Measurements from ENCODE around the gene NAPSA.

The NAPSA gene

GRCh38 chr19:50322234-50322633 lies 43.2 kb downstream of the NAPSA start:
- ATAC-seq (no peak), DNase-seq (ENCODE audit: low spot score in 2 of 2) (no peak)
- Mint-ChIP-seq H3K4me1 (peaks cover 27% of the 10 kb centered on the region), H3K36me3 (peaks cover 24% of the 10 kb centered on the region), H3K27ac (no peak overlapping the region), H3K9me3 (no peaks in the 10 kb centered on the region), H3K4me3 (no peak overlapping the region)

- DNase-seq (ENCODE audit: low spot score in 2 of 2), result no peak
- H3K4me3 Mint-ChIP-seq, result no peak overlapping the region
- H3K4me1 Mint-ChIP-seq, result peaks cover 23% of the 10 kb centered on the region
- no peak overlapping the region for H3K27ac Mint-ChIP-seq
- no peaks in the 10 kb centered on the region for H3K9me3 Mint-ChIP-seq
- ATAC-seq, result no peak
- H3K36me3 Mint-ChIP-seq, result peaks cover 20% of the 10 kb centered on the region
These were observed 43.6 kb downstream of the NAPSA start for GRCh38 chr19:50321831-50322230.

- peaks cover 12% of the 10 kb centered on the region for H3K36me3 Mint-ChIP-seq
- no peaks in the 10 kb centered on the region for H3K9me3 Mint-ChIP-seq
- H3K4me1 Mint-ChIP-seq, result peaks cover 20% of the 10 kb centered on the region
- H3K27ac Mint-ChIP-seq, result no peak overlapping the region
- no peak overlapping the region for H3K4me3 Mint-ChIP-seq
- no peak for DNase-seq (ENCODE audit: low spot score in 2 of 2)
- no peak for ATAC-seq
These were observed 44.8 kb downstream of the NAPSA start for GRCh38 chr19:50320596-50320995.

- H3K4me3 Mint-ChIP-seq, result no peak overlapping the region
- no peaks in the 10 kb centered on the region for H3K9me3 Mint-ChIP-seq
- DNase-seq (ENCODE audit: low spot score in 2 of 2) (no peak), ATAC-seq (no peak)
- peaks cover 20% of the 10 kb centered on the region for H3K4me1 Mint-ChIP-seq
- peaks cover 12% of the 10 kb centered on the region for H3K36me3 Mint-ChIP-seq
- no peak overlapping the region for H3K27ac Mint-ChIP-seq
These were observed 45.4 kb downstream of the NAPSA start for GRCh38 chr19:50320051-50320450.

GRCh38 chr19:50319156-50319555 lies 46.3 kb downstream of the NAPSA start:
- Mint-ChIP-seq H3K9me3 (no peaks in the 10 kb centered on the region), H3K36me3 (peaks cover 7% of the 10 kb centered on the region), H3K4me1 (peaks cover 20% of the 10 kb centered on the region), H3K27ac (no peak overlapping the region), H3K4me3 (no peak overlapping the region)
- ATAC-seq (no peak), DNase-seq (ENCODE audit: low spot score in 2 of 2) (no peak)

- H3K4me3 Mint-ChIP-seq, result no peak overlapping the region
- H3K9me3 Mint-ChIP-seq, result no peaks in the 10 kb centered on the region
- ATAC-seq, result no peak
- no peak for DNase-seq (ENCODE audit: low spot score in 2 of 2)
- H3K27ac Mint-ChIP-seq, result no peak overlapping the region
- peaks cover 6% of the 10 kb centered on the region for H3K36me3 Mint-ChIP-seq
- peaks cover 21% of the 10 kb centered on the region for H3K4me1 Mint-ChIP-seq
These were observed 47.0 kb downstream of the NAPSA start for GRCh38 chr19:50318438-50318837.

- Mint-ChIP-seq H3K9me3 (no peaks in the 10 kb centered on the region), H3K27ac (no peak overlapping the region), H3K36me3 (peaks cover 1% of the 10 kb centered on the region), H3K4me3 (no peak overlapping the region), H3K4me1 (peaks cover 21% of the 10 kb centered on the region)
- DNase-seq (ENCODE audit: low spot score in 2 of 2) (no peak), ATAC-seq (no peak)
These were observed 48.3 kb downstream of the NAPSA start for GRCh38 chr19:50317115-50317514.

GRCh38 chr19:50315773-50316448 lies 49.5 kb downstream of the NAPSA start:
- DNase-seq (ENCODE audit: low spot score in 2 of 2) (no peak), ATAC-seq (peak; percentile 53)
- Mint-ChIP-seq H3K27ac (no peak overlapping the region), H3K4me3 (peak overlapping the region; percentile 24), H3K36me3 (no peaks in the 10 kb centered on the region), H3K4me1 (peaks cover 21% of the 10 kb centered on the region), H3K9me3 (no peaks in the 10 kb centered on the region)

GRCh38 chr19:50314724-50315708 lies 50.4 kb downstream of the NAPSA start:
- H3K9me3 Mint-ChIP-seq, result no peaks in the 10 kb centered on the region
- no peaks in the 10 kb centered on the region for H3K36me3 Mint-ChIP-seq
- DNase-seq (ENCODE audit: low spot score in 2 of 2), result no peak
- no peak overlapping the region for H3K27ac Mint-ChIP-seq
- peak overlapping the region; percentile 24 for H3K4me3 Mint-ChIP-seq
- peaks cover 21% of the 10 kb centered on the region for H3K4me1 Mint-ChIP-seq
- ATAC-seq, result no peak

- H3K36me3 Mint-ChIP-seq, result no peaks in the 10 kb centered on the region
- no peak overlapping the region for H3K27ac Mint-ChIP-seq
- ATAC-seq, result no peak
- H3K4me1 Mint-ChIP-seq, result peaks cover 21% of the 10 kb centered on the region
- H3K9me3 Mint-ChIP-seq, result no peaks in the 10 kb centered on the region
- no peak overlapping the region for H3K4me3 Mint-ChIP-seq
- DNase-seq (ENCODE audit: low spot score in 2 of 2), result no peak
These were observed 51.5 kb downstream of the NAPSA start for GRCh38 chr19:50313812-50314536.

- Mint-ChIP-seq H3K4me3 (no peak overlapping the region), H3K4me1 (peaks cover 21% of the 10 kb centered on the region), H3K27ac (no peak overlapping the region), H3K9me3 (no peaks in the 10 kb centered on the region), H3K36me3 (no peaks in the 10 kb centered on the region)
- DNase-seq (ENCODE audit: low spot score in 2 of 2) (no peak), ATAC-seq (no peak)
These were observed 52.2 kb downstream of the NAPSA start for GRCh38 chr19:50312967-50313811.

- ATAC-seq, result no peak
These were observed 53.5 kb downstream of the NAPSA start for GRCh38 chr19:50311723-50312635.

GRCh38 chr19:50310759-50311465 lies 54.5 kb downstream of the NAPSA start:
- Mint-ChIP-seq H3K9me3 (no peaks in the 10 kb centered on the region), H3K36me3 (no peaks in the 10 kb centered on the region), H3K4me3 (no peak overlapping the region), H3K4me1 (peaks cover 17% of the 10 kb centered on the region), H3K27ac (no peak overlapping the region)
- ATAC-seq, result no peak
- no peak for DNase-seq (ENCODE audit: low spot score in 2 of 2)

More at GRCh38 chr19:50311723-50312635, 53.5 kb downstream of the NAPSA start:
- Mint-ChIP-seq H3K36me3 (no peaks in the 10 kb centered on the region), H3K9me3 (no peaks in the 10 kb centered on the region), H3K4me1 (peaks cover 21% of the 10 kb centered on the region), H3K4me3 (no peak overlapping the region), H3K27ac (no peak overlapping the region)
- DNase-seq (ENCODE audit: low spot score in 2 of 2), result no peak

All from stimulated activated effector memory CD8-positive, alpha-beta T cell treated with anti-CD3 and anti-CD28 coated beads, Interleukin-12 subunit alpha, Interleukin-12 subunit beta, amount 100 ng/mL, for 72 hours (primary cell).